ENCODE results near the gene PARP12.

PARP12 gene

DNA sequence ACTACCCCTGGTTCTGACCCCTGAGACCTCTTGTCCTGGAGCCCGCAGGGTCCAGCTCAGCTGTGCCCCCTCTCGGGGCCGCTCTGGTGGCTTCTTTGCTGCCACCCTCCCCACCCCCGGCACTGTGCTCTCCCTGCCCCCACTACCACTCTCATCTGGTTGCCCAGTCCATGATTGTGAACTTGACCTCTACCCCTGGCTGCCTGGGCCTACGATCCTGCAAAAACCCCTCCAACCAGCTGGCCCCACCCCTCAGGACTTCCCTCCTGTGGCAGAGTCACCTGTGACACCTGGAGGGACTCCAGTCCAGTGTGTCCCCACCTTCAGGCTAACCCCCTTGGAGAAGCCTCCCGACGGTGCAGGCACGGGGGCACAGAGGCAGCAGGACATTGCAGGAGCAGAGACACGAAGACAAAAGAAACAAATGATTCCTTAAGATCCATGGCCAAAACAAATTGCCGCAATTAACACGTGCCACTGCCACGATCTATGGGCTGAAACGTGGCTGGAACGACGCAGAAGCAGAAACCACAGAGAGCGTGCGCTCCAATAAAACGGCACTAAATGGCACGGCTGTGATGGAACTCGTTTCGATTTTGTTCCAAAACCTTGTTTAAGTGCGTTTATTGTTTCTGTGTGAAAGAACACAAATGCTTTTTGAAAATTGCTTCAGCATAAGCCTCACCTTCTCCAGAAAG lies 72.0 kb downstream of the PARP12 start:
- no peak for DNase-seq

DNA sequence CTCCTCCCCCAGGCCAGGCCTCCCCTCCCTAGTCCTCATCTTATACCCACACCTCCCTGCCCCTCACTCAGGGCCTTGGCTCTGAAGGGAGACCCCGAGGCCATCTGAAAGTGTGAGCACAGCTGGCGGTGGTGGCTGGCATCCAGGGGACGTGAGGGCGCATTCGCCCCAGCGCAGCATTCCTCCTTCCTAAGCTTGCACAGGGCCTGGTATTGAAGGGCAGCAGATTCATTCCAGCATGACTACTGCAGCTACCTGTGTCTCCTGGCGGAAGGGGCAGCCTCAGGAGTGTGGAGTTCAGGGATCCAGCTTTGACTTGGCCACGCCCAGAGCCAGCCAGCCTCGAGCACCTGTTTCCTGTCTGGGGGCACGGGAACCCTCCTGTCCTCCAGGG lies 72.6 kb downstream of the PARP12 start:
- no peak for DNase-seq

DNA sequence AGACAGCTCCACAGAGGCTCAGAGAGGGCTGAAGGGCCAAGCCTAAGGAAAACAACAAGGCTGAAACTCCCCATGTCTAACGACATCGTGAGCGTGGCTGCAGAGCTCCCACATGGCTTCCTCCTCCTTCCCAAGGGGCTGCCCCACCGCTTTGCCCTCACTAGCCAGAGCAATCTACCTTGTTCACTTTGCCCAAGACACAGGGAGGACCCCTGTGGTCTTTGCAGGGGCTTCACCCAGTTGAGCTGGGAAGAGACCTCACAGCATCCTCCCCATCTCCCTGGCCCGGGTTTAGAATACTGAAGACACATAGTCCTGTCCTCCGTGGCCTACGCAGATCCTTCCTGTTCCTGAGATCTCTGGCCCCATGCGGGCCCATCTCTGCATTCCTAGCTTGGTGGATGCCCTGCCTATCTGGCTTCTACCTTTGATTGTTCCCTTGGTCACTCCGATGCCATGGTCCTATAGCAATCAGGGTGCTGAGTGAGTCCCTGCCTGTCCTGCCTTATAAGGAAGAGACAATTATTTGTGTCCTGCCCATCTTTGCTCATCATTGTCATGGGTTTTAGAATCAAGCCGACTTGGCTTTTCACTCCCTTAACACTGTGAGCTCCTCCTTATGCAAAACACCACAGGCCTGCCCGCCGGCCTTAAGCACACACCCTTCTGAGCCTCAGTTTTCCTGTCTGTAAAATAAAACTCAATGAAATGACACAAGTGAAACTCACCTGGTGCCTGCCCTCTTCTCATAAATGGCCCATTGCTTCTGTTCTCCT lies 73.2 kb downstream of the PARP12 start:
- no peak for DNase-seq

DNA sequence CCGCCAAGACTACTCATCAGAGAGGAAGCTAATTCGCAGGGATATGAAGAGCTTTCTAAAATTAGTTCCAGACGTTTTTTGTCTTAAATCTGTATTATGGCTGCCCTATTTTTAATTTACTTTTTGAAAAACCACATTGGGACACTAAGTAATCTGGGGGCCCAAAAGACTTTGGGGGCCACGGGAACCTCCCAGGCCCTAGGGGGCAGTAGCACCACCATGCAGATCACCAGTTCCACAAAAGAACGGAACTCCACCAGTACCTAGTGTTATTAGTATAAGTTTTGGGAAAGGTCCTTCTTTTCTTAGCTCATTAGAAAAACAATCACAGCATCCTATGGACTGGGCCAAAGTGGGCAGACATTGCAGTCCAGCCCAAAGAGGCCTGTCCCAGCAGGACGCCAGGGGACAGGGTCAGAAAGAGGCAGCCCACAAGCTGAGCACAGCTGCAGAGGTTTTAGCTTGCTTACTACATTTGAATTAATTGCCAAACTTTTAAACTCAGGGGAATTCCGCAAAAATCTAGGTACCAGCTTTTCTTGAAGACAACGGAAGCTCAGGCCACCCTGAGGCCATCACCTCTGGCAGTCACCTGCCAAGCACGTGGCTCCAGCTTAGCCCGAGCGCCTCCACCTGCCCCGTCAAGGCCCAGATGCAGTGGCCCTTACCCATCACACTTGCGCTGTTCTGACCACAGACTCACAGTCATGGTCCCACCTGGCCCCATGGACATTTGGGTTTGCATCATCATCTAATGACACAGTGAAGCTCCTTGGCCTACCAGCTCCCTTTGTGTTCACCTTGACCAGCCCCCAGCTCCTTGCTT lies 74.8 kb downstream of the PARP12 start:
- no peak for DNase-seq

DNA sequence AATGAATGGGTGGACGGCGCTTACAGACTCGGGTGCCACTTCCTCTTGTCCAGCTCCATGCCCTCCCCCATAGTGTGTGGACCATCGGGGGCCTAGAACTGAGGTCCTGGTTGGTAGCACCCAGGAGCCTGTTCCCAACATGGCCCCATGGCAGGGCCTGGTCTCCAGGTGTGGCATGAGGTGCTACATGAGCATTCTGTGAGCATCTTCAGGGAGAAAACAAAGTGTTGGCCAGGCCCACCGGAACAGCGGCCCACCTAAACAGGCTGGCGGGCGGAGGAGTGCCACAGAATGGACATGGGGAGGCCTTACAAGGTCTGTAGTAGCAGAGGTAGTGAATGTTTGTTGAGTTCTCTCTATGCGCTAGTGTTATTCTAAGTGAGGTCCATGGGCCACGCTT lies 76.9 kb downstream of the PARP12 start:
- DNase-seq = no peak

DNA sequence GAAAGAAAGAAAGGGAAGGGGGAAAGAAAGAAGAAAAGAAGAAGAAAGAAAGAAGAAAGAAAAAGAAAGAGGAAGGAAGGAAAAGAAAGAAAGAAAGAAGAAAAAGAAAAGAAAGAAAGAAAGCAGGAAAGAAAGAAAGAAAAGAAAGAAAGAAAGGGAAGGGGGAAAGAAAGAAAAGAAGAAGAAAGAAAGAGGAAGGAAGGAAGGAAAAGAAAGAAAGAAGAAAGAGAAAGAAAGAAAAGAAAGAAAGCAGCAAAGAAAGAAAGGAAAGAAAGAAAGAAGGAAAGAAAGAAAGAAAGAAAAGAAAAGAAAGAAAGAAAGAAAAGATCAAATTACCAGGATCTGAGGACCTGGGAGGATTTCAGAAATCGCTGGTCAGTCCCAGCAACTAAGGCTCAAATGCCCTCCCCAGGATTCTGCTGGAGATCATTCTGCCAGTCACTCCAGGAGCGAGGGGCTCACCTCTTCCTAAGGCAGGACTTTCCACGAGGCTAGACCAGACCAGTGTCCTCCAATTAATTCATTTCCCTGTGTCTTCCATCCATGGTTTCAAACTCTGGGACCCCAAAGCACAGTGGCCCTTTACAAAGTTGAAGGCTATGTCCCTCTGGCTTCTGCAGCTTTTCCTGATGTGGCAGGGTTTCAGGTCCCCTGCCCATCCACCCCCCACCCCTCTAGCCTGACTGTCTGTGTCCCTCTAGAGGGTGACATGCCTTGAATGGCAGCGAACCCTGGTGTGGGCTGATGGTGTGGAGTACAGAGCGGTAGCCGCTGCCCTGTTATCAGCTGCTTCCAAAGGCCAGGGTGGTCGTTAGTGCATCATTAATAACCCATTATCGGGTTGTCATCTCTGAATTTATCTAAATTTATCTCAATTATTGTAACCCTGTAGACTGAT lies 77.9 kb downstream of the PARP12 start:
- DNase-seq = no peak

DNA sequence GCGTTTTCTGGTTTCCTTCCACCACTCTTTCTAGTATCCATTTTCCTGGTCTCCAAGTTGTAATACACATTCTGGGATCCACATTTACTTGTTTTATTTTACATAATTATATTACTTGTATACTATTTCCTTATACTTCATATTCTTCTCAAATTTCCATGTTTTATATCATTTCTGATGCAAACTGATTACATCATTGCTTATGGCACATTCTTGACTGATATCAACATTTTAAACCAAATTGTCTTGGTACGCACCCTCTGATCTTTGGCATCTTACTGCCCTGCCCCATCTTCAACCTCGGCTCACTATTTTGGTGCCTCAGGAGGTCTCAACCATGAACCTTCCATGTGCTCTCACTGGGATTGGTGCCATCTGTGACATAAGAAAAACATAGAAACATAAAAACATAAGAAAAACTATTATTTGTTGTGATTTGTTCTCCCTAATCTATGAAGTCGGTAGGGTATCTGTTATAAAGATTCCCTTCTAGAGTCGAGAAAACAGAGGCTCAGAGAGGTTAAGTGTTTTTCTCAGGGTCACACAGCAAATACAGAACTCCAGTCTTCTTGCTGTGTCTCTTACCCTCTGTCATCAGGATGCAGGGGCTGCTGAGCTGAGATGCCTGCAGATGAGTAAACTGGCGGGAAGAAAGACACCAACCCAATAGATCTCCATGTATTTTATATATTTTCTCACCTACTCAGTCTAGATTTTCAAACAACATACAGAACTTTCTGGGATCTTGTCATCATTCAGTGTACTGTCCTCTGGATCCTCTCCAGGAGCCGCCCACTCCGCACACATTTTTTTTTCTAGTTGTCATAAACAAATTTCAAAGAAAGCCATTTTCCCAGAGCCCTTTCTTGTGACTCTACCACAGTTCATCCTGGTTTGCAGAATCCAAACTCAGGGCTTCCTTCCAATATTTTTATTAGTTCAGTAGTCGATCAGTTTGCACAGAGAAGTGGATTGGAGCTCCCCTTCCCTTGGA lies 79.5 kb downstream of the PARP12 start:
- no peak for DNase-seq

DNA sequence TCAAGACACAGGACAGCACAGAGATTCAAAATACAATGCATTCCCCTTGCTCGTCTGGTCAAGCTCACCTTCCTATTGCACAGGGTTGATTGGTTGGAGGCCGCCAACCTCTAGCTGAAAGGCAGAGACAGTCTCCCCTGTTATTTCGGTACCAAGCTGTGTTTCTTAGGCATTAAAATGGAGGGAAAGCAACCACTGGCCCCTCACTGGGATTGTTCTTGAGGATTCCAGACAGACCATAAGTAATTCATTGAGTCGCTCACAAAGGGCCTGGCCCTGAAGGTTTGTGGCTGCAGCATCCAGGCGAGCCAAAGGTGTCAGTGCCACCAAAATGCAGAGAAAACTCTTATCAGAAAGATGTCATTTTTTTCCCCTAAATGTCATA lies 81.2 kb downstream of the PARP12 start:
- no peak for DNase-seq

DNA sequence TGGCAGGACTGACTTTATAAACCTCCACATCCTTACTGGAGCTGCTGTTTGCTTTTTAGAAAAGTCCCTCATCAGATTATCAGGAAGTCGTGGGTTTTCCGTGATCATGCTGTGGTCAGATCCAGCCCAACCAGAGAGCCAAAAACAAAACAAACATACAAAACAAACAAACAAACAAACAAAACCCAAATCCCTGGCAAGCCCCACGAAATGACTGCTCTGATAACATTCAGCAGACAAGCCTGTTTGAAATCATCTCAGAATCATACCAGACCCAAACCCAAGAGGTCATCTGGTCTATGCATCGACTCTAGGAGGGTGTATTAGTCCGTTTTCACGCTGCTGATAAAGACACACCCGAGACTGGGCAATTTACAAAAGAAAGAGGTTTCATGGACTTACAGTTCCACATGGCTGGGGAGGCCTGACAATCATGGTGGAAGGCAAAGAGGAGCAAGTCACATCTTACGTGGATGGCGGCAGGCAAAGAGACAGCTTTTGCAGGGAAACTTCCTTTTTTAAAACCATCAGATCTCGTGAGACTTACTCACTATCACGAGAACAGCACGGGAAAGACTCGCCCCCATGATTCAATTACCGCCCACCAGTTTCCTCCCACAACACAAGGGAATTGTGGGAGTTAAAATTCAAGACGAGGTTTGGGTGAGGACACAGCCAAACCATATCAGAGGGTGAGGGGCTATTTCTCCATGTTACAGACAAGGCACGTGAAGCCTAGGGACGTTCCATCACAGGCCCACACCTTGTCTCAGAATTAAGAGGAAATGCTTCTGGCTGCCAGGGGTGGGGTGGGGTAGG lies 85.7 kb downstream of the PARP12 start:
- DNase-seq = no peak

DNA sequence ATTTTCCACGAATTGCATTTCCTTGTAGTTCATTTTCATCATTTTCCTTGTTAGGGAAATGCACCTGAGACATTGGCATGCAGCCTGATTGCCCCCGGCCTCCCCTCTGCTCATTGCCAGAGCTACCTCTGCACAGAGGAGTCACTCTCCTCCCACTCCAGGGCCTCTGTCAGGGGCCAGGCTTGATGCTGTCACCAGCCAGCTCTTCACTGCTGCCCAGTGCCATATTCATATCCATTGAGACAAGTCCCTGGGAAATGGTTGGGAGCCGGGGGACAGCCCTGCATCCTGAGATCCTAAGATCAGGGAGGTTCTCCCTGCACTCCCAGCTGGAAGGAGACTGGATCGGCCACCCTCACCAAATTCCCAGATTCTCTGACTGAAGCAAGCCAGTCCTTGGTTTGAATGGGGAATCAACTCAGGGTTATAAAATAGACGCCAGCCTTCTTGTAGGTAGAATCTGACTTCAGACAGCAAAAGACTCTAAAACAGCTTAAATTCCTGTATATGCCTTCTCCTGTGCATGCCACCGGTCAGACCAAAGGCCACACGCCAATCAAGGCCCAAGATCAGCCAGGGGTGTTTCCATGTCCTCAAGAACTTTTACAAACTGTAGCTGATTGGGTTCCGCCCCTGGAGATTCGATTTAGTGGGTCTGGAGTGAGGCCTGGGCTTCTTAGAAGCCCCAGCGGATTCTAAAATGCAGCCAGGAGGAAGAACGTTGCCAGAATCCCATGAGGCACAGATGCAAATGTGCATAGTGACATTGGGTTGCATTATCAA lies 86.5 kb downstream of the PARP12 start:
- no peak for DNase-seq

DNA sequence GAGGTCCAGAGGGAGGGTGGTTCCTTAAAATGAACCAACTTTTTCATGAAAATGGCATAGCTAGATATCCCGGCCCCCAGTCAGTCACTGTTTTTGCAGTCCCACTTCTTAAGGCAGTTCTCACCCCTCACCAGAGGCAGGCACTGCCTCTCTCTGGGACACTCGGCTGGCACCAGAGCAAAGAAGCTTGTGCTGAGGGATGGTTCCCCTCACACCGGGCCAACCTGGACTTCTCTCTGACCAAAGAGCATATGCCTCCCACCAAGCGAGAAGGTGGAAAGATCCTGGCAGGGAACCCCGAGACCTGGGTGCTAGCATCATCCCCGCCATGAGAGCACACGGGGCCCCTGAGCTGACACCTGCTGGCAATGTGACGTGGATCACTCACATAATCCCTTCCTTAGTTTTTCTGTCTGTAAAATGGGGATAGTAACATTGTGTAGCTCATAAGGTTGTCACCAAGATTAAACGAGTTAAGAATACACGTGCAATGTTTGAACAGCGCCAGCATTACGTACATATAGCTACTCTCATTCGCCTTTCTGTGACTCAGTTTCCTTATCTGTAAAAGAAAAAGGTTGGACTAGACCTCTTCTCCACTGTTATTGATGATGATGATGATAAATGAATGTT lies 88.5 kb downstream of the PARP12 start:
- no peak for DNase-seq
